CD14-positive monocyte (primary cell): ENCODE measurements around the gene FAM167B. TPM values are rescaled to one million over a fixed set of nuclear protein-coding genes. Genes with fewer than 3 reads are reported as not detected.

Experiments
- DNase-seq, 3 donors: peaks; one replicate each; pipeline ENCODE4 v3.0.0-alpha.2; 2011 to 2022
- H2AFZ ChIP-seq: 2 replicates; pipeline ENCODE4 v1.6.0; 2012; ENCODE audit warnings: mild to moderate bottlenecking, low read depth, low read length, inconsistent platforms; ENCODE audit not compliant: insufficient read depth, poor library complexity, severe bottlenecking
- H3K27ac ChIP-seq, 2 donors: 1 replicate in 1 of 2; 2 replicates in 1 of 2; pipeline ENCODE4 v1.5.1; 2012 to 2013; ENCODE audit warnings: low read length in 2 of 2, control low read depth in 1 of 2, inconsistent platforms in 1 of 2, low read depth in 1 of 2, mild to moderate bottlenecking in 1 of 2
- H3K27me3 ChIP-seq, 2 donors: one replicate each; pipeline versions ENCODE4 v1.6.0 to v1.6.1; 2011 to 2013; ENCODE audit warnings: low read length in 2 of 2; ENCODE audit not compliant: control insufficient read depth in 2 of 2, insufficient read depth in 2 of 2
- H3K36me3 ChIP-seq, 2 donors: replicated peaks in 1 of 2; 1 replicate in 1 of 2; 2 replicates in 1 of 2; pipeline versions ENCODE4 v1.5.1 to v1.6.1; 2012 to 2013; ENCODE audit warnings: low read length in 2 of 2, control low read depth in 1 of 2, inconsistent platforms in 1 of 2, mild to moderate bottlenecking in 1 of 2; ENCODE audit not compliant: insufficient read depth in 2 of 2, control insufficient read depth in 1 of 2
- H3K4me1 ChIP-seq, 2 donors: 1 replicate in 1 of 2; 2 replicates in 1 of 2; pipeline versions ENCODE4 v1.5.1 to v1.6.1; 2012 to 2013; ENCODE audit warnings: low read length in 2 of 2, control low read depth in 1 of 2, inconsistent platforms in 1 of 2, mild to moderate bottlenecking in 1 of 2, moderate library complexity in 1 of 2; ENCODE audit not compliant: insufficient read depth in 2 of 2, control insufficient read depth in 1 of 2
- H3K4me2 ChIP-seq: replicated peaks from 2 replicates; pipeline ENCODE3; 2012; ENCODE audit warnings: low read length, moderate library complexity, mild to moderate bottlenecking; ENCODE audit not compliant: poor library complexity, severe bottlenecking; ENCODE audit errors: extremely low read depth
- H3K4me3 ChIP-seq, 3 experiments: fragments of 200-600 bp in 1 of 3; sonication (generic) in 1 of 3; replicated peaks in 1 of 3; 1 replicate in 2 of 3; 2 replicates in 1 of 3; pipeline ENCODE4 v1.5.1; 2011 to 2013; ENCODE audit warnings: low read length in 3 of 3, mild to moderate bottlenecking in 3 of 3, control low read depth in 2 of 3, low read depth in 2 of 3, inconsistent platforms in 1 of 3, moderate library complexity in 1 of 3
- H3K79me2 ChIP-seq: 2 replicates; pipeline ENCODE4 v1.6.0; 2012; ENCODE audit warnings: mild to moderate bottlenecking, control low read depth, inconsistent platforms, low read length, moderate library complexity; ENCODE audit not compliant: insufficient read depth
- H3K9ac ChIP-seq: 2 replicates; pipeline ENCODE4 v1.6.0; 2017; ENCODE audit warnings: low read length, mild to moderate bottlenecking; ENCODE audit not compliant: insufficient read depth, poor library complexity, severe bottlenecking
- H3K9me3 ChIP-seq, 2 donors: replicated peaks in 1 of 2; 1 replicate in 1 of 2; 2 replicates in 1 of 2; pipeline versions ENCODE4 v1.5.1 to v1.6.1; 2012 to 2013; ENCODE audit warnings: low read length in 2 of 2, control low read depth in 1 of 2; ENCODE audit not compliant: control insufficient read depth in 1 of 2, insufficient read depth in 1 of 2
- H4K20me1 ChIP-seq: 2 replicates; pipeline ENCODE4 v1.6.0; 2012; ENCODE audit warnings: mild to moderate bottlenecking, low read length, control low read depth, moderate library complexity; ENCODE audit not compliant: insufficient read depth
- H3K27ac Mint-ChIP-seq, 7 donors: one replicate each; pipeline ENCODE4 v1.8.0; 2020; ENCODE audit warnings: mild to moderate bottlenecking in 7 of 7, mixed read lengths in 7 of 7, moderate library complexity in 6 of 7, inconsistent platforms in 2 of 7
- H3K27me3 Mint-ChIP-seq, 3 donors: one replicate each; pipeline ENCODE4 v1.8.0; 2021 to 2022; ENCODE audit warnings: low read depth in 3 of 3, mild to moderate bottlenecking in 3 of 3, mixed read lengths in 3 of 3, moderate library complexity in 3 of 3, inconsistent platforms in 1 of 3
- H3K36me3 Mint-ChIP-seq, 2 donors: one replicate each; pipeline ENCODE4 v1.8.0; 2020; ENCODE audit warnings: mixed read lengths in 2 of 2, inconsistent platforms in 1 of 2, mild to moderate bottlenecking in 1 of 2
- H3K4me1 Mint-ChIP-seq: one replicate; pipeline ENCODE4 v1.8.0; 2020; ENCODE audit warnings: mild to moderate bottlenecking, mixed read lengths
- H3K4me3 Mint-ChIP-seq, 2 donors: one replicate each; pipeline ENCODE4 v1.8.0; 2020; ENCODE audit warnings: mild to moderate bottlenecking in 2 of 2, mixed read lengths in 2 of 2, moderate library complexity in 1 of 2
- H3K9me3 Mint-ChIP-seq, 7 donors: one replicate each; pipeline ENCODE4 v1.8.0; 2020 to 2022; ENCODE audit warnings: mixed read lengths in 7 of 7, mild to moderate bottlenecking in 6 of 7, moderate library complexity in 6 of 7, inconsistent platforms in 2 of 7
- CTCF ChIP-seq: fragments of 200-600 bp; IDR thresholded peaks from one replicate; pipeline ENCODE4 v1.8.0; 2022; ENCODE audit warnings: antibody characterized with exemption, mild to moderate bottlenecking
- WGBS: methylation state at CpG from one replicate; pipeline ENCODE4 v1.1.5; 2013; ENCODE audit warnings: missing lambda C conversion rate; ENCODE audit not compliant: insufficient coverage; 5-methylcytosine and 5-hydroxymethylcytosine counted together
- intact Hi-C, 2 donors: fragments of 100-400 bp; cut with micrococcal nuclease; formaldehyde crosslinking; loops; one replicate each; pipeline versions ENCODE4 v1.15.0 to v1.15.1; 2023
- polyA plus RNA-seq, 3 donors: library from polyadenylated mRNA; depleted of rRNA in 1 of 3; unstranded in 2 of 3; stranded (reverse) in 1 of 3; fragments of 300-500 nt in 2 of 3; fragments of >200 nt in 1 of 3; fragmentation: Illumina TruSeq in 2 of 3; gene quantifications; 1 replicate in 2 of 3; 2 replicates in 1 of 3; pipeline ENCODE4 v1.2.3, GENCODE V29; 2012 to 2021

FAM167B gene
- polyA plus RNA-seq, 3 donors: not detected

GRCh38 chr1:32285658-32286057, 38.6 kb downstream of the FAM167B start:
- no peak overlapping the region for H2AFZ ChIP-seq
- no peak overlapping the region for H3K4me3 ChIP-seq
- Mint-ChIP-seq H3K4me3 (no peak overlapping the region), H3K27me3 (peaks cover 0 to 2% (median 2%) of the 10 kb centered on the region in 3 donors), H3K36me3 (no peaks in the 10 kb centered on the region), H3K27ac (no peak overlapping the region), H3K4me1 (no peaks in the 10 kb centered on the region), H3K9me3 (peaks cover 0 to 2% (median 0%) of the 10 kb centered on the region in 7 donors)
- H3K4me1 ChIP-seq: peaks cover 0 to under 1% of the 10 kb centered on the region in 2 donors
- no peak overlapping the region for H3K9ac ChIP-seq
- no peak overlapping the region for H3K4me2 ChIP-seq
- no peaks in the 10 kb centered on the region for H3K9me3 ChIP-seq
- no peak overlapping the region for H3K27ac ChIP-seq
- no peaks in the 10 kb centered on the region for H4K20me1 ChIP-seq
- 83% methylated on average over 1 of the region's 3 CpGs for WGBS
- DNase-seq: no peak
- H3K27me3 ChIP-seq: no peaks in the 10 kb centered on the region
- intact Hi-C loops: no loop called here
- TF ChIP-seq CTCF: no peak
- no peaks in the 10 kb centered on the region for H3K36me3 ChIP-seq
- H3K79me2 ChIP-seq: no peaks in the 10 kb centered on the region

GRCh38 chr1:32286763-32287162, 39.7 kb downstream of the FAM167B start:
- intact Hi-C loops: no loop called here
- no peak overlapping the region for H3K4me3 Mint-ChIP-seq
- H3K4me2 ChIP-seq: no peak overlapping the region
- no peaks in the 10 kb centered on the region for H3K9me3 ChIP-seq
- 100% methylated on average over 3 of the region's 4 CpGs for WGBS
- no peaks in the 10 kb centered on the region for H3K27me3 ChIP-seq
- peaks cover 4% of the 10 kb centered on the region for H3K79me2 ChIP-seq
- H3K4me1 ChIP-seq: peaks cover 9 to 10% of the 10 kb centered on the region in 2 donors
- no peaks in the 10 kb centered on the region for H3K36me3 ChIP-seq
- no peak for TF ChIP-seq CTCF
- H3K4me3 ChIP-seq: no peak overlapping the region
- no peak overlapping the region for H3K9ac ChIP-seq
- no peaks in the 10 kb centered on the region for H4K20me1 ChIP-seq
- peaks cover 10% of the 10 kb centered on the region for H3K4me1 Mint-ChIP-seq
- no peaks in the 10 kb centered on the region for H3K36me3 Mint-ChIP-seq
- no peak overlapping the region for H3K27ac Mint-ChIP-seq
- H3K27ac ChIP-seq: no peak overlapping the region
- DNase-seq: no peak
- H2AFZ ChIP-seq: no peak overlapping the region
- peaks cover 0 to 2% (median 0%) of the 10 kb centered on the region in 7 donors for H3K9me3 Mint-ChIP-seq
- H3K27me3 Mint-ChIP-seq: peaks cover 0 to 2% (median 2%) of the 10 kb centered on the region in 3 donors
